Measurements from ENCODE around the gene DUOXA1.
A peak's percentile ranks its signal among the peaks of the same experiment; 100 is the strongest.

Gene DUOXA1

DNA sequence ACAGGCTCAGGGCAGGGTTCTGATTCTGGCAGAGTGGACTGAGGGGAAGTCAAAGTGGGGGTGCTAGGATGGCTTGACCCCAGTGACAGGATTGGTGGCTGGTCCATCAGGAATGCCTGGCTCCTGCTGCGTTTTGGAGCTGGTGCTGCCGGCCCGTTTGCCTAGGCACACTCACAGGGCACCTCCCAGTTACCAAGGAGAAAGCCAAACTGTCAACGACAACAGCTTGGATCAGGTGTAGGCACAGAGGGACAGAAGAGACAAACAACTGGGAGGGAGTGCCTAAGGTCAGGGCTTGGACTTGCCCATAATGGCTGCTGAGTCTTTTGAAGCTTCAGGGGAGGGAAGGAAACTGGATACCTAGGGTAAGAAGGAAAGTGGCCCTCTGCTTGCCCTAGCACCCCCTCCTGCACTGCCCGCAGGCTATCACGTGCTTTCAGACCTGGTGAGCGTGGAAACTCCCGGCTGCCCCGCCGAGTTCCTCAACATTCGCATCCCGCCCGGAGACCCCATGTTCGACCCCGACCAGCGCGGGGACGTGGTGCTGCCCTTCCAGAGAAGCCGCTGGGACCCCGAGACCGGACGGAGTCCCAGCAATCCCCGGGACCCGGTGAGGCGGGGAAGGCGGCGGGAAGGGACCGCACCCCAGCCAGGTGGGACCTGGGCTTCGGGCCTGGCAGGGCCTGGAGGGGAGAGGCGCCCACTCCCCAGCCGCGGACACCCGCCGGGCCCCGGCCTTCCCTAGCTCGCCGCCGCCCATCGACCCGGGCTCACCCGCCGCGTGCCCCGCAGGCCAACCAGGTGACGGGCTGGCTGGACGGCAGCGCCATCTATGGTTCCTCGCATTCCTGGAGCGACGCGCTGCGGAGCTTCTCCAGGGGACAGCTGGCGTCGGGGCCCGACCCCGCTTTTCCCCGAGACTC lies 5.3 kb upstream of the DUOXA1 start:
- DNase-seq (ENCODE audit: low read depth, low spot score) = no peak
- H3K4me3 ChIP-seq (ENCODE audit: insufficient read length, low read depth) = no peak overlapping the region

DNA sequence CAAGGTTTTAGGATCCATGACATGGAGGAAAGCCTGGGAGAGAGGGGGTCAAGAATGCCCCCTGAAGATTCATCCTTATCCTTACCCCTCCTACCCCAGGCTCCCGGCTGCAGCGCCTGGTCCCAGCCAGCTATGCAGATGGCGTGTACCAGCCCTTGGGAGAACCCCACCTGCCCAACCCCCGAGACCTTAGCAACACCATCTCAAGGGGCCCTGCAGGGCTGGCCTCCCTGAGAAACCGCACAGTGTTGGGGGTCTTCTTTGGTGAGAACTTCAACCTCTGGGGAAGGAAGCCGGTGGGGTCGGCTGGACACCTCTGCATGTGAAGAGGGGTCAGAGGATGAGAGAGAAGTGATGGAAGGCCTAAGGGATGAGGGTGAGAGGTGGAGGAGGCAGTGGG lies 4.4 kb upstream of the DUOXA1 start:
- H3K4me1 ChIP-seq (ENCODE audit: insufficient read depth, insufficient read length) = peaks cover 5% of the 10 kb centered on the region
- no peaks in the 10 kb centered on the region for H3K9me3 ChIP-seq (ENCODE audit: insufficient read depth, low read length)
- no peak overlapping the region for H3K9ac ChIP-seq (ENCODE audit: insufficient read length, low read depth)
- DNase-seq (ENCODE audit: low read depth, low spot score) = no peak
- TF ChIP-seq ZNF274 (IDR thresholded peaks at IDR 0.05; ENCODE audit: low read depth, low read length) (no peak), YY1 (IDR thresholded peaks at IDR 0.05; ENCODE audit: insufficient read depth, insufficient read length) (no peak), SUZ12 (IDR thresholded peaks at IDR 0.05; ENCODE audit: extremely low read depth, insufficient read depth, insufficient read length) (no peak)
- H3K36me3 ChIP-seq (ENCODE audit: insufficient read depth, insufficient read length, low read length) = no peaks in the 10 kb centered on the region
- peaks cover 21% of the 10 kb centered on the region for H3K27me3 ChIP-seq (ENCODE audit: insufficient read depth, insufficient read length)
- no peak overlapping the region for H3K4me3 ChIP-seq (ENCODE audit: insufficient read length, low read depth)

More for the DNA sequence above, 5.3 kb upstream of the DUOXA1 start:
- no peak for TF ChIP-seq SUZ12 (IDR thresholded peaks at IDR 0.05; ENCODE audit: extremely low read depth, insufficient read depth, insufficient read length)
- TF ChIP-seq YY1 (IDR thresholded peaks at IDR 0.05; ENCODE audit: insufficient read depth, insufficient read length) = no peak
- no peak for TF ChIP-seq ZNF274 (IDR thresholded peaks at IDR 0.05; ENCODE audit: low read depth, low read length)
- H3K27me3 ChIP-seq (ENCODE audit: insufficient read depth, insufficient read length) = peaks cover 14% of the 10 kb centered on the region
- H3K36me3 ChIP-seq (ENCODE audit: insufficient read depth, insufficient read length, low read length) = no peaks in the 10 kb centered on the region
- no peak overlapping the region for H3K9ac ChIP-seq (ENCODE audit: insufficient read length, low read depth)
- H3K9me3 ChIP-seq (ENCODE audit: insufficient read depth, low read length) = no peaks in the 10 kb centered on the region
- peaks cover 5% of the 10 kb centered on the region for H3K4me1 ChIP-seq (ENCODE audit: insufficient read depth, insufficient read length)

DNA sequence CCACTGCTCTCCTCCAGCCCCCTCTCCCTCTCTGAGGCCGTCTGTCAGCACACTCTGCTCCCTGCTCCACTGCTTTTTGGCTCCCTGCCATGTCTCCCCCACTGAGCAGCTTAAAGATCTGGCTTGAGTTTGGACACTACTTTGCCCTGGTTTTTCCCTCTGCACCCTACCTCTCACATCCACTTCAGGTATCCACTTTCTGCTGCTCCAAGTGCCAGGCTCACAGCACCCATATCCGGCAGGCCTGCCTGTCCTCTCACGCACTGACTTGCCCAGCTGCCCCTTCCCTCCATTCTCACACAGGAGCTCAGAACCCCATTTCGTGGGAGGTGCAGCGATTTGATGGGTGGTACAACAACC lies 3.9 kb upstream of the DUOXA1 start:
- no peak for TF ChIP-seq YY1 (IDR thresholded peaks at IDR 0.05; ENCODE audit: insufficient read depth, insufficient read length)
- TF ChIP-seq ZNF274 (IDR thresholded peaks at IDR 0.05; ENCODE audit: low read depth, low read length) = no peak
- no peak for TF ChIP-seq SUZ12 (IDR thresholded peaks at IDR 0.05; ENCODE audit: extremely low read depth, insufficient read depth, insufficient read length)

DNA sequence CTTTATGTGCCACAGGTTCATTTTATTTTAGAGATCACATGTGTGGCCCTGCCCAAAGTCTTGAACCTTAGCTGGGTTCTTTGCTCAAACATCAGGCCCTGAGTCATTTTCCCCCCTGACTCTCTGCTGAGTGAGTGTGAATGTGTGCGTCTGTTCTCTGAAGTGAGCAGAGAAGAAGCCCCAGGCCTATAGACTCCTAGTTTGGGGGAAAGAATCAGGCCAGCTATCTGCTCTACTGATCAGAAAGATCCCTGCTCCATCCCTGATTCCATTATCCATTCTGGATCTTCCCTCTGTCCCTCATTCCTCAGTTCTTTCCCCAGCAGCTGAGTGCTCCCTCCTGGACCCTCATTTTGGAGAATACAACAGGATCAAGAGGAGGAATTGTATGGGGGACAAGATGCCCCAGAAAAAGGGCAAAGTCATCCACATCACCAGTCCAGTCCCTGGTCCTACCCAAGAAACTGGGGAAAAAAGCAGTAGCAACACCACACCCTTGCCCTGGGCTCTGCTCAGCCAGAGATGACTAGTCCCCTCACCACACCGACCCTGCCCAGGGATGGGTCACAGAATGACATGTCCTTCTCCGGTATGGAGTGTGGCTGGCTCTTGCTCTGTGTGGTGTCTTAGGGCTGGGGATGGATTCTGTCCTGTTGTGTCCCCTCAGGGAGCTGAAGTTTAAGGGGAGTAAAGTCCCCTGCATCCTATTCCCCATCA lies 3.3 kb upstream of the DUOXA1 start:
- no peak for TF ChIP-seq YY1 (IDR thresholded peaks at IDR 0.05; ENCODE audit: insufficient read depth, insufficient read length)
- no peak for TF ChIP-seq ZNF274 (IDR thresholded peaks at IDR 0.05; ENCODE audit: low read depth, low read length)
- no peak for TF ChIP-seq SUZ12 (IDR thresholded peaks at IDR 0.05; ENCODE audit: extremely low read depth, insufficient read depth, insufficient read length)
- no peak overlapping the region for H3K4me3 ChIP-seq (ENCODE audit: insufficient read length, low read depth)
- DNase-seq (ENCODE audit: low read depth, low spot score) = no peak
- no peak overlapping the region for H3K9ac ChIP-seq (ENCODE audit: insufficient read length, low read depth)
- H3K27me3 ChIP-seq (ENCODE audit: insufficient read depth, insufficient read length) = peaks cover 32% of the 10 kb centered on the region
- H3K4me1 ChIP-seq (ENCODE audit: insufficient read depth, insufficient read length) = peaks cover 5% of the 10 kb centered on the region
- no peaks in the 10 kb centered on the region for H3K9me3 ChIP-seq (ENCODE audit: insufficient read depth, low read length)
- H3K36me3 ChIP-seq (ENCODE audit: insufficient read depth, insufficient read length, low read length) = no peaks in the 10 kb centered on the region

More for the DNA sequence above, 3.9 kb upstream of the DUOXA1 start:
- Histone ChIP-seq H3K27me3 (ENCODE audit: insufficient read depth, insufficient read length) (peaks cover 26% of the 10 kb centered on the region), H3K9ac (ENCODE audit: insufficient read length, low read depth) (no peak overlapping the region), H3K4me3 (ENCODE audit: insufficient read length, low read depth) (no peak overlapping the region), H3K36me3 (ENCODE audit: insufficient read depth, insufficient read length, low read length) (no peaks in the 10 kb centered on the region), H3K9me3 (ENCODE audit: insufficient read depth, low read length) (no peaks in the 10 kb centered on the region), H3K4me1 (ENCODE audit: insufficient read depth, insufficient read length) (peaks cover 5% of the 10 kb centered on the region)
- DNase-seq (ENCODE audit: low read depth, low spot score) = no peak

DNA sequence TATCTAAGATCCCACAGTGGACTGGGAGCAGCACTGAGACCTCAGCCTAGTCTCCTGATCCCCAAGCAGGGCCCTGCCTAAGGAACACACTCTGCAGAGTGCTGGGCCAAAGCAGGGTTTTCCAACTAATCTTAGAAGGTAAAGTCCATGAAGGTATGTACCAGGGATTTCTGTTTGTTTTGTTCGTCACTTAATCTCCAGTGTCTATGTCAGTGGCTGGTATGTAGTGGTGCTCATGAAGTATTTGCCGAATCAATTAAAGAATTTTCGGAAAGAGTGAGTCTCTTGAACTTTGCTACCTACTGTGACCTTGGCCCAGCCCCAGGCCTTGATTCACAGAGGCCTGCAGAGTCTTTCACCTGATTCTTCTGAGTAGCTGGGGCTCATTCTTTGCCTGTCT lies 1.8 kb upstream of the DUOXA1 start:
- Histone ChIP-seq H3K4me3 (ENCODE audit: insufficient read length, low read depth) (no peak overlapping the region), H3K36me3 (ENCODE audit: insufficient read depth, insufficient read length, low read length) (no peaks in the 10 kb centered on the region), H3K9ac (ENCODE audit: insufficient read length, low read depth) (no peak overlapping the region), H3K4me1 (ENCODE audit: insufficient read depth, insufficient read length) (peaks cover 5% of the 10 kb centered on the region), H3K27me3 (ENCODE audit: insufficient read depth, insufficient read length) (peaks cover 39% of the 10 kb centered on the region), H3K9me3 (ENCODE audit: insufficient read depth, low read length) (no peaks in the 10 kb centered on the region)
- DNase-seq (ENCODE audit: low read depth, low spot score) = no peak
- TF ChIP-seq ZNF274 (IDR thresholded peaks at IDR 0.05; ENCODE audit: low read depth, low read length) = no peak
- TF ChIP-seq YY1 (IDR thresholded peaks at IDR 0.05; ENCODE audit: insufficient read depth, insufficient read length) = no peak
- no peak for TF ChIP-seq SUZ12 (IDR thresholded peaks at IDR 0.05; ENCODE audit: extremely low read depth, insufficient read depth, insufficient read length)

DNA sequence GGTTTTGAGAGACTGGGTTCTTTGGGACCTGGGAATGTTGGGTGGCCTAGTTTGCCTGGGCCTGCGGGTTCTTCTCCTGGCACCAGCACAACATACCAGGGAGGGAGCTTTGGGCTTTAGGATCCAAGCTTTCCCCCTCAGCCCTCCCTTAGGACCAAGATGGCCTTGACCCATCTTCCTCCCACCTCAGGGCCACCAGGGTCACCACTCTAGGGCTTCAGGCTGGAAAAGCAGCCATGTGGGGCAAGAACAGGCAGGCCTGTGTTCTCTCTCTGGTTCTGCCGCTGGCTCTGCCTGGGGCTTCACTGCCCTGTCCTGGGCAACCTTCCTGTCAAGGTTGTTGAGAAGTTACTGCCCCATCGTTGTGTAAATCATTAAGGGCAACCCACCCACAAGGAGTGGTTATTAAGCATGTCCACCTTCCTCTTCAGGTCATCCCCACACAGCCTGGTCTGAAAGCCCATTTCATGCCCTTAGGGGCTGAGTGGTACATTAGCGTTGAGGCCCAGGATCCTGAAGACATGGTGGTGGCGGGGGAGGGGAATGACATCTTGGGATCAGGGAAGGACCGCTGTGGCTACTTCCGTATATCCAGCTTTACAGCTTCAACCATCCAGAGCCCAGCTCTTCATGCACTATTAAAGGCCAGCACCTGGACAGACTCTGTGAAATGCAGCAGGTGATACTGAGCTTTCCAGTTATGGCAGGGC lies 767 bp upstream of the DUOXA1 start:
- Histone ChIP-seq H3K27me3 (ENCODE audit: insufficient read depth, insufficient read length) (peaks cover 39% of the 10 kb centered on the region), H3K4me3 (ENCODE audit: insufficient read length, low read depth) (peak overlapping the region; percentile 39), H3K9ac (ENCODE audit: insufficient read length, low read depth) (peak overlapping the region; percentile 32)

More for the DNA sequence above, 767 bp upstream of the DUOXA1 start:
- H3K9me3 ChIP-seq (ENCODE audit: insufficient read depth, low read length) = no peaks in the 10 kb centered on the region
- DNase-seq (ENCODE audit: low read depth, low spot score) = no peak
- H3K36me3 ChIP-seq (ENCODE audit: insufficient read depth, insufficient read length, low read length) = no peaks in the 10 kb centered on the region
- peaks cover 5% of the 10 kb centered on the region for H3K4me1 ChIP-seq (ENCODE audit: insufficient read depth, insufficient read length)
- TF ChIP-seq YY1 (IDR thresholded peaks at IDR 0.05; ENCODE audit: insufficient read depth, insufficient read length) = no peak
- TF ChIP-seq SUZ12 (IDR thresholded peaks at IDR 0.05; ENCODE audit: extremely low read depth, insufficient read depth, insufficient read length) = no peak
- TF ChIP-seq ZNF274 (IDR thresholded peaks at IDR 0.05; ENCODE audit: low read depth, low read length) = no peak
